GM12878 (cell line): ENCODE measurements around the gene FAM78A. TPM values are rescaled to one million over a fixed set of nuclear protein-coding genes. Genes with fewer than 3 reads are reported as not detected.

ENCODE experiments used
- ATF2 ChIP-seq: IDR thresholded peaks from 2 replicates; pipeline ENCODE4 v1.6.1; 2012; ENCODE audit warnings: low read length, inconsistent platforms
- BACH1 ChIP-seq: fragments of 450-650 bp; IDR thresholded peaks from 2 replicates; pipeline ENCODE4 v1.6.1; 2017; ENCODE audit warnings: mild to moderate bottlenecking, borderline replicate concordance
- BHLHE40 ChIP-seq, 2 experiments: fragments of 450-650 bp in 1 of 2; IDR thresholded peaks; 2 replicates each; pipeline ENCODE4 v1.6.1; 2011 to 2017; ENCODE audit warnings: low read depth in 2 of 2, borderline replicate concordance in 1 of 2, improper control_type of control experiment in 1 of 2, low read length in 1 of 2, mild to moderate bottlenecking in 1 of 2
- BMI1 ChIP-seq: fragments of 450-650 bp; IDR thresholded peaks from 2 replicates; pipeline ENCODE4 v1.6.1; 2016; ENCODE audit warnings: mild to moderate bottlenecking, moderate library complexity, borderline replicate concordance
- CBX5 ChIP-seq: sonication (generic); IDR thresholded peaks from 2 replicates; pipeline ENCODE4 v1.6.1; 2016; ENCODE audit warnings: low read depth, moderate library complexity, mild to moderate bottlenecking, inconsistent platforms
- CHD2 ChIP-seq: IDR thresholded peaks from 2 replicates; pipeline ENCODE4 v1.6.1; 2011; ENCODE audit warnings: low read depth, low read length, improper control_type of control experiment, borderline replicate concordance
- ELK1 ChIP-seq: IDR thresholded peaks from 2 replicates; pipeline ENCODE4 v1.6.1; 2012; ENCODE audit warnings: low read depth, low read length, improper control_type of control experiment
- FOXM1 ChIP-seq: IDR thresholded peaks from 2 replicates; pipeline ENCODE4 v1.6.1; 2012; ENCODE audit warnings: low read depth, mild to moderate bottlenecking, inconsistent platforms, low read length, moderate library complexity
- GATAD2B ChIP-seq: fragments of 450-650 bp; conservative IDR thresholded peaks from 2 replicates; pipeline ENCODE4 v1.6.1; 2017; ENCODE audit warnings: low read depth, mild to moderate bottlenecking, moderate library complexity
- IKZF1 ChIP-seq: fragments of 450-650 bp; conservative IDR thresholded peaks from 2 replicates; pipeline ENCODE4 v1.6.1; 2017; ENCODE audit warnings: antibody characterized with exemption, mild to moderate bottlenecking
- IRF4 ChIP-seq: IDR thresholded peaks from 2 replicates; pipeline ENCODE4 v1.6.1; 2011; ENCODE audit warnings: low read depth, low read length
- KDM1A ChIP-seq: fragments of 200-600 bp; sonication (generic); IDR thresholded peaks from 2 replicates; pipeline ENCODE4 v1.6.1; 2016; ENCODE audit warnings: borderline replicate concordance
- MAX ChIP-seq: IDR thresholded peaks from 2 replicates; pipeline ENCODE4 v1.6.1; 2012; ENCODE audit warnings: low read depth, low read length, improper control_type of control experiment
- MEF2B ChIP-seq: fragments of 450-650 bp; IDR thresholded peaks from 2 replicates; pipeline ENCODE4 v1.6.1; 2018; ENCODE audit warnings: mild to moderate bottlenecking, moderate library complexity; ENCODE audit not compliant: partially characterized antibody, poor library complexity, severe bottlenecking
- MXI1 ChIP-seq: fragments of 150-350 bp; IDR thresholded peaks from 2 replicates; pipeline ENCODE4 v1.6.1; 2011; ENCODE audit warnings: low read depth, mild to moderate bottlenecking, inconsistent platforms, low read length, improper control_type of control experiment
- MYB ChIP-seq: fragments of 150-350 bp; IDR thresholded peaks from 2 replicates; pipeline ENCODE4 v1.6.1; 2014; ENCODE audit warnings: mild to moderate bottlenecking, low read depth, low read length, borderline replicate concordance
- POLR2AphosphoS2 ChIP-seq: IDR thresholded peaks from 2 replicates; pipeline ENCODE4 v1.6.1; 2011; ENCODE audit warnings: low read depth, mild to moderate bottlenecking, low read length, improper control_type of control experiment, moderate library complexity
- POU2F2 ChIP-seq: IDR thresholded peaks from 3 replicates; pipeline ENCODE4 v1.6.1; 2011; ENCODE audit warnings: low read depth, mild to moderate bottlenecking, low read length, borderline replicate concordance
- RB1 ChIP-seq: fragments of 450-650 bp; formaldehyde crosslinking; IDR thresholded peaks from 2 replicates; pipeline ENCODE4 v1.6.1; 2017; ENCODE audit warnings: mild to moderate bottlenecking, borderline replicate concordance
- SMARCA5 ChIP-seq: fragments of 450-650 bp; IDR thresholded peaks from 2 replicates; pipeline ENCODE4 v1.6.1; 2017; ENCODE audit warnings: mild to moderate bottlenecking
- STAT1 ChIP-seq: fragments of 450-650 bp; conservative IDR thresholded peaks from 2 replicates; pipeline ENCODE4 v1.6.1; 2014; ENCODE audit warnings: antibody characterized with exemption, mild to moderate bottlenecking
- TAF1 ChIP-seq: IDR thresholded peaks from 2 replicates; pipeline ENCODE4 v1.6.1; 2011; ENCODE audit warnings: mild to moderate bottlenecking, low read depth, low read length, borderline replicate concordance
- ZNF207 ChIP-seq: fragments of 450-650 bp; IDR thresholded peaks from 2 replicates; pipeline ENCODE4 v1.6.1; 2014; ENCODE audit warnings: antibody characterized with exemption, mild to moderate bottlenecking, borderline replicate concordance
- ZNF24 ChIP-seq: fragments of 450-650 bp; IDR thresholded peaks from 2 replicates; pipeline ENCODE4 v1.6.1; 2017; ENCODE audit warnings: antibody characterized with exemption, mild to moderate bottlenecking
- ZNF687 ChIP-seq: fragments of 450-650 bp; IDR thresholded peaks from 2 replicates; pipeline ENCODE4 v1.6.1; 2017; ENCODE audit warnings: mild to moderate bottlenecking, moderate library complexity
- polyA plus RNA-seq, 11 experiments: library from polyadenylated mRNA; depleted of rRNA in 4 of 11; unstranded in 6 of 11; stranded (reverse) in 5 of 11; fragments of >200 nt; fragmentation: Nextera tagmentation in 4 of 11; fragmentation: Illumina TruSeq in 1 of 11; extraction: Ambion mirVana in 4 of 11; extraction: Trizol in 1 of 11; gene quantifications; 1 replicate in 1 of 11; 2 replicates in 10 of 11; pipeline versions ENCODE4 v1.2.1 to v1.2.3, GENCODE V29; 2011 to 2016; ENCODE audit warnings: inconsistent platforms in 2 of 11, missing spikeins in 2 of 11, low read depth in 1 of 11
- total RNA-seq, 4 experiments: library from RNA; depleted of rRNA in 3 of 4; stranded (reverse); fragments of >200 nt in 3 of 4; fragmentation: Illumina TruSeq in 1 of 4; extraction: Trizol in 1 of 4; gene quantifications; 2 replicates each; pipeline versions ENCODE4 v1.2.1 to v1.2.3, GENCODE V29; 2013 to 2021

The FAM78A gene
- total and polyA plus RNA-seq, 10 of the 15 experiments (the other 5 are each of a cell fraction or from before 2014, with no cell fraction given), result 0.18 to 32.5 (median 12.2) TPM

- TF ChIP-seq MYB (no peak), BMI1 (no peak), ZNF687 (peak; percentile 56; the same call in 1 of the 2 replicates), IKZF1 (no peak; the same call in 1 of the 2 replicates), MEF2B (no peak), POU2F2 (peak; percentile 15; the same call in 1 of the 3 replicates), ZNF207 (peak; percentile 4; the same call in 1 of the 2 replicates), BHLHE40 (IDR thresholded peaks at IDR 0.05; ENCODE audit: borderline replicate concordance in 1 of 2, low read depth in 2 of 2, low read length in 1 of 2) (peak; percentile 71 to 85; a peak in 3 of 4 replicates), MXI1 (no peak), SMARCA5 (peak; percentile 76; the same call in 1 of the 2 replicates), ATF2 (no peak), POLR2AphosphoS2 (no peak), MAX (no peak), FOXM1 (no peak), ELK1 (no peak), CHD2 (no peak), RB1 (no peak), BACH1 (no peak), TAF1 (no peak), STAT1 (no peak), KDM1A (no peak), CBX5 (no peak), IRF4 (no peak), GATAD2B (no peak), ZNF24 (no peak)
Measured at GRCh38 chr9:131273856-131274673, 2.2 kb downstream of the FAM78A start (continued).
